Naive thymus-derived CD4-positive, alpha-beta T cell (primary cell): Measurements from ENCODE around the gene GNAT1. TPM values are rescaled to one million over a fixed set of nuclear protein-coding genes. Genes with fewer than 3 reads are reported as not detected.
"Not testable (repeated sequence)": the region's sequence is repeated elsewhere in the genome, so short reads cannot be mapped to it uniquely, and the experiment has no call there.

ENCODE experiments used
- ATAC-seq: fragments of 150-1000 bp; cut with Tn5 transposase; 2 replicates; pipeline ENCODE4 v1.10.0; 2021; ENCODE audit warnings: mild to moderate bottlenecking, moderate library complexity
- CTCF ChIA-PET: fragments of 350-600 bp; sonication (Branson Sonifier 250); formaldehyde crosslinking; loops from one replicate; lab custom pipeline; 2021; ENCODE audit warnings: antibody characterized with exemption; lab: Charles Lee
- POLR2A ChIA-PET: fragments of 350-600 bp; sonication (Branson Sonifier 250); formaldehyde crosslinking; loops from one replicate; lab custom pipeline; 2021; ENCODE audit warnings: antibody characterized with exemption, inconsistent platforms; lab: Charles Lee
- DNase-seq, 9 donors: peaks; one replicate each; pipeline versions ENCODE4 v3.0.0 to v3.0.0-alpha.2; 2020 to 2022; ENCODE audit warnings: mixed read lengths in 1 of 9
- H3K27ac ChIP-seq: one replicate; pipeline ENCODE4 v1.7.0; 2013; ENCODE audit warnings: mild to moderate bottlenecking, low read depth, low read length, moderate library complexity
- H3K27me3 ChIP-seq, 2 donors: one replicate each; pipeline ENCODE4 v1.7.0; 2013; ENCODE audit warnings: low read length in 2 of 2, mild to moderate bottlenecking in 2 of 2, moderate library complexity in 2 of 2; ENCODE audit not compliant: control insufficient read depth in 2 of 2, insufficient read depth in 2 of 2
- H3K36me3 ChIP-seq, 3 experiments: 1 replicate in 2 of 3; 2 replicates in 1 of 3; pipeline ENCODE4 v1.7.0; 2013; ENCODE audit warnings: low read length in 3 of 3, mild to moderate bottlenecking in 3 of 3, moderate library complexity in 1 of 3; ENCODE audit not compliant: insufficient read depth in 3 of 3, control insufficient read depth in 2 of 3
- H3K4me1 ChIP-seq, 2 donors: one replicate each; pipeline ENCODE4 v1.7.0; 2013; ENCODE audit warnings: low read length in 2 of 2, mild to moderate bottlenecking in 2 of 2, moderate library complexity in 1 of 2; ENCODE audit not compliant: control insufficient read depth in 2 of 2, insufficient read depth in 2 of 2
- H3K4me3 ChIP-seq: 2 replicates; pipeline ENCODE4 v1.7.0; 2013; ENCODE audit warnings: mild to moderate bottlenecking, low read length
- H3K9me3 ChIP-seq, 3 experiments: 1 replicate in 2 of 3; 2 replicates in 1 of 3; pipeline ENCODE4 v1.7.0; 2013; ENCODE audit warnings: low read length in 3 of 3; ENCODE audit not compliant: control insufficient read depth in 2 of 3
- H3K27ac Mint-ChIP-seq, 9 donors: one replicate each; pipeline ENCODE4 v1.8.0; 2020 to 2022; ENCODE audit warnings: mixed read lengths in 9 of 9, mild to moderate bottlenecking in 8 of 9, moderate library complexity in 5 of 9, inconsistent platforms in 2 of 9
- H3K27me3 Mint-ChIP-seq, 5 donors: one replicate each; pipeline ENCODE4 v1.8.0; 2021 to 2022; ENCODE audit warnings: mixed read lengths in 5 of 5, mild to moderate bottlenecking in 1 of 5
- H3K36me3 Mint-ChIP-seq, 5 donors: one replicate each; pipeline ENCODE4 v1.8.0; 2020 to 2022; ENCODE audit warnings: mixed read lengths in 5 of 5, mild to moderate bottlenecking in 3 of 5, inconsistent platforms in 1 of 5
- H3K4me1 Mint-ChIP-seq, 7 donors: one replicate each; pipeline ENCODE4 v1.8.0; 2020 to 2022; ENCODE audit warnings: mixed read lengths in 7 of 7, mild to moderate bottlenecking in 3 of 7, inconsistent platforms in 1 of 7
- H3K4me3 Mint-ChIP-seq, 10 donors: one replicate each; pipeline ENCODE4 v1.8.0; 2020 to 2022; ENCODE audit warnings: mild to moderate bottlenecking in 10 of 10, mixed read lengths in 10 of 10, moderate library complexity in 6 of 10, inconsistent platforms in 2 of 10
- H3K9me3 Mint-ChIP-seq, 11 donors: one replicate each; pipeline ENCODE4 v1.8.0; 2020 to 2022; ENCODE audit warnings: mixed read lengths in 11 of 11, mild to moderate bottlenecking in 4 of 11, inconsistent platforms in 1 of 11, moderate library complexity in 1 of 11
- intact Hi-C, 2 donors: fragments of 100-400 bp; cut with micrococcal nuclease; formaldehyde crosslinking; loops; one replicate each; pipeline ENCODE4 v1.15.1; 2023
- polyA plus RNA-seq, 2 donors: library from polyadenylated mRNA; unstranded; fragments of 300-500 nt; fragmentation: Illumina TruSeq; gene quantifications; one replicate each; pipeline ENCODE4 v1.2.3, GENCODE V29; 2021
- total RNA-seq, 6 experiments: library from RNA in 5 of 6; stranded (reverse) in 5 of 6; gene quantifications; 1 replicate in 5 of 6; 2 replicates in 1 of 6; pipeline ENCODE4 v1.2.3 and lab custom pipeline; 2021 to 2026

GNAT1 gene
- total and polyA plus RNA-seq, 7 experiments from 2014 or later = 0.24 to 1.2 TPM; not detected in 5

DNA sequence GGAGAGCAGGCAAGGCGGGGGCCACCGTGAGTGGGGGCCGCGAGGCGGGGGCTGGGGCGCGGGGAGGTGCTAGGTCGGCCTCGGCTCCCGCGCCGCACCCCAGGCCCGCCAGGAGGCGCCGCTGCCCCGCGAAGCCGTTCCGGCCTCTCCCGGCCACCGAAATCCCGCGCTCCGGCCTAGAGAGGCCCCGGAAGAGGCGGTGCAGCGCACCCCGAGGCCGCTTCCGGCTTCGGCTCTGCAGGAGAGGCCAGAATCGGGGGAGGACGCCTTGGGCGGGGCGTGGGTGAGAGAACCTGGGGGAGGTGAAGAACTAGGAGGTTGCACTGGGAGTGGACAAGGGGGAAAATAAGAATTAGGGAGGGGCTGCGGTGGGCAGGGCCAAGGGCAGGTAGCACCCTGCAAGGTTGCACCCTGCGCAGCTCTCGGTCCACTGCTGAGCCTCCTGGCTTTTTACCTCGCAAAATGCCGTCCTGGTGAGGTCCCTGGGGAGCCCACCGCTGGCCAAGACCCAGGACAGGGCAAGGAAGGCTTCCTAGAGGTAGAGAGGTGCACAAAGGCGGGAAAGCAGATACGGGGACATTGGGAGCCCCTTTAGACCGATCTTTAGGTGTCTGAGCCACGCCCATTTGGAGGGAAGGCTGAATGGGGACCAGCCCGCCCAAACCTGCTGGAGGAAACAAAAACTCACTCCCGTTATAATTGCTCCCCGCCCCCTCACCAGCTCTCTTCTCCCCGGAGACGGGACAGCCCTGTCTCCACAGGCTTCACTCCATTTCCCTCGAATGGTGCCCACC is 36.2 kb downstream of the GNAT1 start:
- Mint-ChIP-seq H3K4me3 (peak overlapping the region; percentile 89 to 98 (median 96)), H3K27ac (peak overlapping the region; percentile 86 to 97 (median 93)), H3K27me3 (peaks cover 0 to 17% (median 0%) of the 10 kb centered on the region in 5 donors), H3K36me3 (no peaks in the 10 kb centered on the region), H3K9me3 (peaks cover 0 to 2% (median 0%) of the 10 kb centered on the region in 11 donors), H3K4me1 (peaks cover 16 to 36% (median 34%) of the 10 kb centered on the region in 7 donors)
- ChIA-PET CTCF (interaction anchor here (0.5 to 15.3 kb wide), 9 partner anchors 10 to 110 kb away, joined by 3 to 211 read pairs (median 10); partner anchors contain the start of genes GNAI2 and GNAT1), POLR2A (interaction anchor here (0.6 to 14.8 kb wide), 5 partner anchors 15 to 340 kb away, joined by 3 to 253 read pairs (median 3); partner anchors contain the start of genes GNAI2, HYAL3, IFRD2 and NAA80)
- Histone ChIP-seq H3K4me1 (peaks cover 9 to 12% of the 10 kb centered on the region in 2 donors), H3K27me3 (no peaks in the 10 kb centered on the region), H3K27ac (peak overlapping the region; percentile 77), H3K36me3 (no peaks in the 10 kb centered on the region), H3K4me3 (peak overlapping the region; percentile 88), H3K9me3 (no peaks in the 10 kb centered on the region)
- ATAC-seq (peak; percentile 91), DNase-seq (peak; percentile 86 to 96 (median 91))
- intact Hi-C loops = loop anchor here (1.0 to 5.0 kb wide), 10 partner anchors 8 to 555 kb away; partner anchors contain the start of genes IFRD2 (in 2 of the 2), INKA1 (in 2 of the 2), APEH (in 1 of the 2) and HYAL3 (in 1 of the 2)

DNA sequence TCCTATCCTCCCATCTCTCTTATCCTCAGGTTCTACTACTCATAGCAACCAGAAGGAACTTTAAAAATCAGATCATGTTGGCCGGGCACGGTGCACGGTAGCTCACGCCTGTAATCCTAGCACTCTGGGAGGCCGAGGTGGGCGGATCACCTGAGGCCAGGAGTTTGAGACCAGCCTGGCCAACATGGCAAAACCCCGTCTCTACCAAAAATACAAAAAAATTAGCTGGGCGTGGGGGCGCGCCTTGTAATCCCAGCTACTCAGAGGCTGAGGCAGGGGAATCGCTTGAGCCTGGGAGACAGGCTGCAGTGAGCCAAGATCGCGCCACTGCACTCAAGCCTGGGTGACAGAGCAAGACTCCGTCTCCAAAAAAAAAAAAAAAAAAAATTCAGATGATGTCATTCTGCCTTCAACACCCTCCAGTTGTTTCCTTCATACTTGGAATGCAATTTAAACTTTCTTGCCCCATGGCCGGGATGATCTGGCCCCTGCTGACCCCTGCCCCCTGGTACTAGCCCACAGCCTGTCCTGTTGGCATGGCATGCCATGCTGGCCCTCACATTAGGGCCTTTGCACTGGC is 36.9 kb downstream of the GNAT1 start:
- Mint-ChIP-seq H3K4me3 (peak overlapping the region; percentile 89 to 98 (median 96)), H3K27me3 (peaks cover 0 to 15% (median 0%) of the 10 kb centered on the region in 5 donors), H3K27ac (peak overlapping the region; percentile 86 to 95 (median 93)), H3K4me1 (peaks cover 16 to 40% (median 35%) of the 10 kb centered on the region in 7 donors)
- H3K36me3 Mint-ChIP-seq, DNase-seq, H3K36me3 ChIP-seq, ATAC-seq, H3K9me3 Mint-ChIP-seq, H3K27me3 ChIP-seq, H3K9me3 ChIP-seq: not testable (repeated sequence)
- POLR2A ChIA-PET = interaction anchor here (0.6 to 14.8 kb wide), 6 partner anchors 15 to 120 kb away, joined by 3 to 253 read pairs (median 4); partner anchors contain the start of genes GNAI2, HYAL3, IFRD2 and NAA80
- CTCF ChIA-PET = interaction anchor here (0.9 to 15.3 kb wide), 5 partner anchors 9 to 91 kb away, joined by 3 to 211 read pairs (median 31); partner anchors contain the start of genes GNAI2 and GNAT1
- Histone ChIP-seq H3K27ac (peak overlapping the region; percentile 77), H3K4me1 (peaks cover 9 to 12% of the 10 kb centered on the region in 2 donors), H3K4me3 (peak overlapping the region; percentile 88)
- intact Hi-C loops = loop anchor here (5.0 kb wide), 2 partner anchors 426 to 556 kb away; partner anchors contain the start of genes INKA1 (in 2 of the 2) and APEH (in 1 of the 2)

DNA sequence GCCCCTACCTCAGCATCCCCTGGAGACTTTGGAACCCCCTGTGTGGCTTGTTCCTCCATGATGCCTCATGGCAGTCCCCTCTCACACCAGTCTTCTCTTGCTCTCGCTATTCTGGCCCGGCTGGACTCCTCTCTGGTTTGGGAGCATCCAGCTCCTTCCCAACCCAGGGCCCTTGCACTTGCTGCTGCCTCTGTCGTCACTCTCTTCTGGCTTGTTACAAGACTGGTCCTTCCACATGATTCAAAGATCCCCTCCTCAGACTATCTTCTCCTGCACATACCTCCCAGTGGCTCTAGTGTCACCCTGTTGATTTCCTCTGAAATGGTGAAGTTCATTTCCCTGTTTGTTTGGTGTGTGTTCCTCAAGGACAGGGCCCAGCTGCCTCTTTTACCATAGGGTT is 38.1 kb downstream of the GNAT1 start:
- peaks cover 9 to 12% of the 10 kb centered on the region in 2 donors for H3K4me1 ChIP-seq
- intact Hi-C loops = loop anchor here (5.0 kb wide), 2 partner anchors 427 to 557 kb away; partner anchors contain the start of genes INKA1 (in 2 of the 2) and APEH (in 1 of the 2)
- DNase-seq = no peak
- H3K27ac ChIP-seq = no peak overlapping the region
- ATAC-seq = no peak
- CTCF ChIA-PET = interaction anchor here (8.3 to 15.3 kb wide), 2 partner anchors 15 to 36 kb away, joined by 108 to 211 read pairs; partner anchors contain the start of gene GNAT1
- peaks cover 16 to 45% (median 38%) of the 10 kb centered on the region in 7 donors for H3K4me1 Mint-ChIP-seq
- H3K4me3 ChIP-seq = no peak overlapping the region
- peak overlapping the region in 4 of 10 donors; percentile 21 to 66 (median 32) for H3K4me3 Mint-ChIP-seq
- no peaks in the 10 kb centered on the region for H3K27me3 ChIP-seq
- peak overlapping the region in 3 of 9 donors; percentile 5 to 76 (median 38) for H3K27ac Mint-ChIP-seq
- POLR2A ChIA-PET = interaction anchor here (0.6 to 14.8 kb wide), 4 partner anchors 13 to 1769 kb away, joined by 3 to 253 read pairs (median 8); partner anchors contain the start of gene GNAI2
- H3K36me3 ChIP-seq = no peaks in the 10 kb centered on the region
- peaks cover 0 to 11% (median 0%) of the 10 kb centered on the region in 5 donors for H3K27me3 Mint-ChIP-seq
- peaks cover 0 to 2% (median 0%) of the 10 kb centered on the region in 11 donors for H3K9me3 Mint-ChIP-seq
- no peaks in the 10 kb centered on the region for H3K9me3 ChIP-seq
- H3K36me3 Mint-ChIP-seq = no peaks in the 10 kb centered on the region

DNA sequence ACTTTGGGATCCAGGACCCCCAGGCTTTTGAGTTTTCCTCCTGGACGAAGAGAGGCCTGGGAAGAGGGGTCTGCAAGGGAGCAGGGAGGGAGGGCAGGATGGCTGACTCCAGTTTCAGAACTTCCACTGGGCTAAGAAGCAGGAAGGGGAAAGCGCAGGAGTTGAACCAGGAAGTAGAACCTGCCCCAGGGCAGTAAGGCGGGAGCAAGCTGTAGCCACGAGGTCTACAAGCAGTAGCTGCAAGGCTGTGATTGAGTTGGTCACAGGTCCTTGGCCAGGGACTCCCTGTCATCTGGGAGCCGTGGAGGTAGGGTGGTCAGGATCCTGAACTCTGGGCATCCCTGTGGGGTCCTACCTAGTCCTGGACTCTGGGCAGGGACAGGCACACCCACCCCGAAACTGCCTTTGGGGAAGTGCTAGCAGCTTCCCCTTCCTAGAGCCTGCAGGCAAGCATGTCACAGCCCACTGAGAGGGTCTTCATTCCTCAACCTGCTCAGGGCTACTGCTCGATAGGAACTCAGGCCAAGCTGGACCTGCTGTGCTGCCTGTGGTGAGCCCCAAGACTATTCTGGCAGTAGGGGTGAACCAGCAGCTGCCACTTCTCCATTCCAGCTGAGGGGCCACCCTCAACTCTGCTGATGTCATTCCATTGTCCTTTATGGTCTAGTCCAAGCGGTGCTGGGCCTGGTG is 38.8 kb downstream of the GNAT1 start:
- ChIA-PET CTCF (interaction anchor here (0.6 to 15.3 kb wide), 4 partner anchors 14 to 156 kb away, joined by 3 to 211 read pairs (median 56); partner anchors contain the start of gene GNAT1), POLR2A (interaction anchor here (14.8 kb wide), 1 partner anchor 13 kb away, joined by 253 read pairs; the partner anchor contains the start of gene GNAI2)
- peak overlapping the region in 2 of 9 donors; percentile 34 to 76 for H3K27ac Mint-ChIP-seq
- no peak overlapping the region for H3K4me3 Mint-ChIP-seq
- ATAC-seq = no peak
- H3K36me3 ChIP-seq = no peaks in the 10 kb centered on the region
- H3K36me3 Mint-ChIP-seq = no peaks in the 10 kb centered on the region
- H3K27ac ChIP-seq = no peak overlapping the region
- DNase-seq = no peak
- peaks cover 0 to 2% (median 0%) of the 10 kb centered on the region in 11 donors for H3K9me3 Mint-ChIP-seq
- peaks cover 16 to 43% (median 34%) of the 10 kb centered on the region in 7 donors for H3K4me1 Mint-ChIP-seq
- H3K27me3 Mint-ChIP-seq = peaks cover 0 to 5% (median 0%) of the 10 kb centered on the region in 5 donors
- no peaks in the 10 kb centered on the region for H3K9me3 ChIP-seq
- no peaks in the 10 kb centered on the region for H3K27me3 ChIP-seq
- peaks cover 11 to 18% of the 10 kb centered on the region in 2 donors for H3K4me1 ChIP-seq
- intact Hi-C loops = no loop called here
- H3K4me3 ChIP-seq = no peak overlapping the region

DNA sequence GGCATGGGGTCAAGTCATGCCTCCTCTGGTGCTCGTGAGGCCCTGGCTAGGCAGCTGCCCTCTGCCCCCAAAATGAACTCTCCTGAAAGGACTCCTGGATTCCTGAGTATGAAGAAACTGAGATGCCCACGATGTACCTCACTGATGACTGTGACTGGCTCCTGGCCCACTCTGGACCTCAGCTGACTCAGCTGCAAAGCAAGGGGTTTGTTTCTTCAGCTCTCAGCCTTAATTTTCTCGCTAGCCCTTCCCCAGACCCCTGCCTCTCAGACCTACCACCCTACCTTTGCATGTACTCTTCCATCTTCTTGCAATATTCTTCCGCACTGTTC is 39.4 kb downstream of the GNAT1 start:
- H3K36me3 ChIP-seq = no peaks in the 10 kb centered on the region
- peaks cover 14 to 21% of the 10 kb centered on the region in 2 donors for H3K4me1 ChIP-seq
- Mint-ChIP-seq H3K27me3 (peaks cover 0 to 2% (median 0%) of the 10 kb centered on the region in 5 donors), H3K36me3 (no peaks in the 10 kb centered on the region), H3K4me1 (peaks cover 16 to 44% (median 36%) of the 10 kb centered on the region in 7 donors), H3K27ac (peak overlapping the region in 2 of 9 donors; percentile 19 to 34), H3K9me3 (peaks cover 0 to 2% (median 0%) of the 10 kb centered on the region in 11 donors), H3K4me3 (peak overlapping the region in 1 of 10 donors; percentile 35)
- DNase-seq = no peak
- H3K9me3 ChIP-seq = no peaks in the 10 kb centered on the region
- no peak for ATAC-seq
- POLR2A ChIA-PET = interaction anchor here (14.8 kb wide), 1 partner anchor 12 kb away, joined by 253 read pairs; the partner anchor contains the start of gene GNAI2
- no peak overlapping the region for H3K4me3 ChIP-seq
- H3K27me3 ChIP-seq = no peaks in the 10 kb centered on the region
- no peak overlapping the region for H3K27ac ChIP-seq
- CTCF ChIA-PET = interaction anchor here (0.6 to 15.3 kb wide), 4 partner anchors 13 to 156 kb away, joined by 3 to 211 read pairs (median 56); partner anchors contain the start of gene GNAT1
- intact Hi-C loops = no loop called here
